Omental fat pad (tissue), 4 donors: ENCODE results near the gene CCNL2. TPM values are rescaled to one million over a fixed set of nuclear protein-coding genes. Genes with fewer than 3 reads are reported as not detected.
"Not testable (repeated sequence)": the region's sequence is repeated elsewhere in the genome, so short reads cannot be mapped to it uniquely, and the experiment has no call there.

Experiments used
- ATAC-seq: fragments of 150-250 bp; one replicate; pipeline ENCODE4 v1.9.1; 2016; ENCODE audit warnings: mild to moderate bottlenecking, moderate library complexity; ENCODE audit not compliant: low FRiP score
- DNase-seq: peaks from one replicate; pipeline ENCODE4 v3.0.0-alpha.2; 2019; ENCODE audit warnings: low spot score
- total RNA-seq, 4 donors: library from RNA; depleted of rRNA; stranded (reverse); fragments of >200 nt; gene quantifications; one replicate each; pipeline ENCODE4 v1.1.0, GENCODE V29; 2016
- TF ChIP-seq, protein P1 (sequence below), 3 donors: fragments of 450-650 bp; IDR thresholded peaks; one replicate each; pipeline ENCODE4 v1.5.1; 2016 to 2017; ENCODE audit warnings: antibody characterized with exemption in 3 of 3, mild to moderate bottlenecking in 3 of 3, moderate library complexity in 2 of 3

Gene CCNL2
- total RNA-seq, 4 donors from 2014 or later, result 142 to 273 (median 204) TPM

DNA sequence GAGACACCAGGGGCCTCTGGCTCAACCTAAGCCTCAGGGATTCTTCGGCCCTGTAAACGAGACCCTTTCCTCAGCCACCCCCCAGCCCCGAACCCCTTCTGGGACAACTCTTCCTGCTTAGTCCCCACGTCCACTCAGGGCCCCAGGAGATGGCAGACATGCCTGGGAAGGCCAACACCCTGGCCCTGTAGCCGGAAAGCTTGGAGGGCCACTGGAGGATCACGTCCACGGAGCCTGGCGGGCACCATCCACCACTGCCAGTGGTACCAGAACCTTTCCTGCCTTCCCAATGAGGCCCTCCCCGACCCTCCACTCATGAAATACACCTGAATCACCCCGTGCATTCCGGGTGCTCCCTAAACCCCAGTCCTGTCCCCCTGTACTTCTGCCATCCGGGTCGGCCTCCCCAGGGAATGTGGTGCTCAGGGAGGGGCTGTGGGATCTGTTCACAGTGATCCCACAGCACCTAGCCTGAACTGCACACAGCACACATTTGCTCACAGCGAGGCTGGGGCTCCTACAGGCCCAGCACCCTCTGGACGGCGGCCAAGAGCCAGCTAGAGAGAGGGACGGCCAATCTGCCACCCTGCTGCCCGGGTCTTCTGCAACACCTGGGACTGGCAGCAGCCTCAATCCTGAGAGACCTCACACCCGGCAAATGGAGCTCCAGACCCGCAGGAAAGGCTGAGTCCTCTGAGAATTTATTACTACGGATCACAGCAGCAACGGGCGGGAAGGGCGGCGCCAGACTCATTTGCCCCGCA is 25.9 kb downstream of the CCNL2 start:
- ATAC-seq, result no peak
- no peak for DNase-seq
- TF ChIP-seq, protein P1, sequence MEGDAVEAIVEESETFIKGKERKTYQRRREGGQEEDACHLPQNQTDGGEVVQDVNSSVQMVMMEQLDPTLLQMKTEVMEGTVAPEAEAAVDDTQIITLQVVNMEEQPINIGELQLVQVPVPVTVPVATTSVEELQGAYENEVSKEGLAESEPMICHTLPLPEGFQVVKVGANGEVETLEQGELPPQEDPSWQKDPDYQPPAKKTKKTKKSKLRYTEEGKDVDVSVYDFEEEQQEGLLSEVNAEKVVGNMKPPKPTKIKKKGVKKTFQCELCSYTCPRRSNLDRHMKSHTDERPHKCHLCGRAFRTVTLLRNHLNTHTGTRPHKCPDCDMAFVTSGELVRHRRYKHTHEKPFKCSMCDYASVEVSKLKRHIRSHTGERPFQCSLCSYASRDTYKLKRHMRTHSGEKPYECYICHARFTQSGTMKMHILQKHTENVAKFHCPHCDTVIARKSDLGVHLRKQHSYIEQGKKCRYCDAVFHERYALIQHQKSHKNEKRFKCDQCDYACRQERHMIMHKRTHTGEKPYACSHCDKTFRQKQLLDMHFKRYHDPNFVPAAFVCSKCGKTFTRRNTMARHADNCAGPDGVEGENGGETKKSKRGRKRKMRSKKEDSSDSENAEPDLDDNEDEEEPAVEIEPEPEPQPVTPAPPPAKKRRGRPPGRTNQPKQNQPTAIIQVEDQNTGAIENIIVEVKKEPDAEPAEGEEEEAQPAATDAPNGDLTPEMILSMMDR (IDR thresholded peaks at IDR 0.05), result no peak

DNA sequence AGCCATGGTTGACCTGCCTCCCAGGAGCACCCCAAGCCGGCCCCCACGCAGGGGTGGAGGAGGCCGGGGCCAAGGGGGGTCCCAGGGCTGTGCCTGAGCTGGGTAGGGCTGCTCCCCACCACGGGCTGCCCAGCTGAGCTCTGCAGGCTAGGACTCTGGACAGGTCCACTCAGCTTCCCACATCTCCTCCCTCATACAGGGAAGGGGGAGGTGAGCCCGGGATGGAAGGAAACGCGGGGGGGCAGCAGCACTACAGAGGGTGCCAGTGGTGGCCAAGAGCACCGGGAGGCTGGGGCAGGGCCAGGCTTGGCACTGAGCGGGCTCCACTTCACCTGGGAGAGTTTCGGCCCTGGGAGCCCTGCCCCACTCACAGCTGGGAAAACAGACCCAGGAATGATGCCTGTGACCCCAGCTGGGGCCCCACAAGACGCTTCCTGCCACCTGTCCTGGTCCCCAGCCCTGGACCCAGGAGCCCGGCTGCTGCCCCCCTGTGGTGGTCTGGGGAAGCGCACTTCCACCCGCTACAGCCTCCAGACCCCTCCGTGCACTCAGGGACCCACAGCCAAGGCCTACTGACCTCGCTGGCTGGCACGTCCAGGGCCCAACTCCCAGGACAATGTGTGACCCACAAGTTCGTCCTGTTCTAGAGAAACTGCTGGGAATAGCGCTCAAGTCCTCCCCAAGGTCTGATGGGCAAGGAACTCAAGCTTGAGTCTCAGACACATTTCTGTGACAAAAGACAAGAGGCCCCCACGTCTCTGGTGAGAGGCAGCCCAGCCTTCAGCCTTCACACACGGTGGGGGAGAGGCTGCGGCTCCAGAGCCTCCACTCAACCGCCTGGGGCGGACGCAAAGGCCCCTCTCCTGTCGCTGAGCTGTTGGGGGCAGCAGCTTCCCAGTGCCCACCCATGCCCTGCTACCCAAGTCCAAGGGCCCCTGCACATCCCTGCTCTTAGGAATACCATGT is 27.1 kb downstream of the CCNL2 start:
- peak; percentile 74 for DNase-seq
- TF ChIP-seq, protein P1 (IDR thresholded peaks at IDR 0.05), result peak in 2 of 3 donors; percentile 11 to 64
- ATAC-seq, result no peak

DNA sequence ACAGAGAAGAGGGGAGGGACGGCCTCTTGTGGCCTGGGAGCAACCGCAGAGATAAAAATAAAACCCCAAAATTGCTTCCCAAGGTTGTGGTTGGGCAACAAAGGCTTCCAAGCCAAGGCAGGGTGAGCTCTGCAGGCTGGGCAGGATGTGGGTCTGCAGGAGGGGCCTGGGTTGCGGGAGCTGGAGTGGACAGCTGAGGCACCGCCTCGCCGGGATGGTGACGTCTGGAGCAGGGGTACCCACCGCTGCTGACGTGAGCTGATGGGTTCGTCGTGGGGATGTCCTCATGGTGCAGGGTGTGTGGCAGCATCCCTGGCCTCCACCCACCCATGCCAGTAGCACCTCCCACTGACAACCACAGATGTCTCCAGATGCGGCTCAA is 27.8 kb downstream of the CCNL2 start:
- ATAC-seq (no peak), DNase-seq (no peak)
- TF ChIP-seq, protein P1 (IDR thresholded peaks at IDR 0.05), result no peak

DNA sequence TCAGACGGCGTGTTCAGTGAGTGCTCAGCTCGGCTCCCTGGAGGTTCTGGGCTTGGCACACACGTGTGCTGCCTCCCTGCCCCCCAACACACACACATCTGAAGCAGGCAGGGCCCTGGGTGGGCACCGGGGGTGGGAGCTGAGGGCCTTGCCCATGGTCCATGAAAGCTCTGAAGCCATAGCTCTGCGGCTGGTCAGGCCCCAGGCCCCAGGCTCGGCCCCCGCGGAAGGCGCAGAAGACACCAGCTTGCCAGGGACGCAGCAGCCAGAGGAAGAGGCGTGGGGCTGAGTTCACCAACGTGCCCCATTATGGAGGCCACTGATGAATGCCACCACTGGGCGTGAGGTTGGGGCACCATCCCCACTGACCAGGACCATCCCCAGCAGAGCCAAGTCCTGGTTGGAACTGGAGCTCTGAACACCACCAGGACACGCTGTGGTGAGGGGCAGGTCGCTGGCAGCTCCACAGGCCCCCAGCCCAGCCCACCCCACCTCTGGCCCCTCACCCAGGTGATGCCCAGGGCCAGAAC is 28.3 kb downstream of the CCNL2 start:
- ATAC-seq (no peak), DNase-seq (no peak)
- TF ChIP-seq, protein P1 (IDR thresholded peaks at IDR 0.05), result no peak

DNA sequence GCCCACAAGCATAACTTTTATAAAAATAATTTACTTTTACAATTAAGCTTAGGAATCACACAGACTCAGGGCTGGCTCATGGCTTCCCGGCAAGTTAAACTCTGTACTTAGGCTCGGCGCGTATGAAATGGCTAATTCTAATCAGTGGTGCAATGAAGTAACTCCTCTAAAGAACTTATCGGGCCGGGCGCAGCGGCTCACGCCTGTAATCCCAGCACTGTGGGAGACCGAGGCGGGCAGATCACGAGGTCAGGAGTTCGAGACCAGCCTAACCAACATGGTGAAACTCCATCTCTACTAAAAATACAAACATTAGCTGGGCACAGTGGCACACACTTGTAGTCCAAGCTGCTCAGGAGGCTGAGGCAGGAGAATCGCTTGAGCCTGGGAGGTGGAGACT is 29.0 kb downstream of the CCNL2 start:
- not testable (repeated sequence) for ATAC-seq, DNase-seq

DNA sequence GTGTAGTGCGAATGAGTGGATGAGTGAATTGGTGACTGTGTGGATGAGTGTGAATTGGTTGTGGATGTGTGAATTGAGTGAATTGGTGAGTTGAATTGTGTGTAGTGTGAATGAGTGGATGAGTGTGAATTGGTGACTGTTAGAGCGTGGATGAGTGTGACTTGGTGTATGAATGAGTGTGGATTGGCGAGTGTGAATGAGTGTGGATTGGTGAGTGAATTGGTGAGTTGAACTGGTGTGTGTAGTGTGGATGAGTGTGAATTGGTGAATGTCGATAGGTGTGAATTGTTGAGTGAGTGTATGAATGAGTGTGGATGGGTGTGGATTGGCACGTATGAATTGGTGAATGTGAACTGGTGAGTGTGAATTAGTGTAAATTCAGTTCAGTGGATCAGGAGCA is 31.8 kb downstream of the CCNL2 start:
- DNase-seq (no peak), ATAC-seq (no peak)
- TF ChIP-seq, protein P1 (IDR thresholded peaks at IDR 0.05), result no peak

DNA sequence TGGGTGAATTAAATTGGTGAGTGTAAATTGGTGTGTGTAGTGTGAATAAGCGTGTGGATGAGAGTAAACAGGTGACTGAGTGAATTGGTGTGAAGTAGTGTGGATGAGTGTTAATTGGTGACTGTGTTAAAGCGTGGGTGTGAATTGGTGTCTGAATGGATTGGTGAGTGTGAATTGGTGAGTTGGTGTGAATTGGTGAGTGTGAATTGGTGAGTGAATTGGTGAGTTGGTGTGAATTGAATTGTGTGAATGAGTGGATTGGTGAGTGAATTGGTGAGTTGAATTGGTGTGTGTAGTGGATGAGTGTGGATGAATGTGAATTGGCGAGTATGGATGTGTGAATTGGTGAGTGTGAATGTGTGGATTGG is 32.5 kb downstream of the CCNL2 start:
- TF ChIP-seq, protein P1 (IDR thresholded peaks at IDR 0.05), result no peak
- no peak for ATAC-seq

More for the DNA sequence above, 32.5 kb downstream of the CCNL2 start:
- DNase-seq, result no peak
